GM19240 (cell line): ENCODE data around the gene MAN1A1.

Source experiments
- DNase-seq: peaks from one replicate; pipeline ENCODE4 v3.0.0; 2011; ENCODE audit warnings: low spot score; ENCODE audit not compliant: insufficient read length

The MAN1A1 gene

GRCh38 chr6:119200512-119201175 lies 148.9 kb downstream of the MAN1A1 start:
- DNase-seq: no peak

- no peak for DNase-seq
Observed at GRCh38 chr6:119197271-119197670, 152.3 kb downstream of the MAN1A1 start.

- DNase-seq: no peak
Observed at GRCh38 chr6:119196715-119197114, 152.8 kb downstream of the MAN1A1 start.

GRCh38 chr6:119195848-119196247 lies 153.7 kb downstream of the MAN1A1 start:
- DNase-seq: no peak

- DNase-seq: no peak
Observed at GRCh38 chr6:119195204-119195603, 154.4 kb downstream of the MAN1A1 start.

- DNase-seq: no peak
Observed at GRCh38 chr6:119193707-119194106, 155.9 kb downstream of the MAN1A1 start.

GRCh38 chr6:119192200-119192599 lies 157.4 kb downstream of the MAN1A1 start:
- no peak for DNase-seq

GRCh38 chr6:119190176-119190575 lies 159.4 kb downstream of the MAN1A1 start:
- DNase-seq: no peak

GRCh38 chr6:119189498-119189897 lies 160.1 kb downstream of the MAN1A1 start:
- DNase-seq: no peak

GRCh38 chr6:119187596-119187995 lies 162.0 kb downstream of the MAN1A1 start:
- no peak for DNase-seq

GRCh38 chr6:119186490-119186889 lies 163.1 kb downstream of the MAN1A1 start:
- DNase-seq: no peak

- no peak for DNase-seq
Observed at GRCh38 chr6:119184008-119184648, 165.4 kb downstream of the MAN1A1 start.

GRCh38 chr6:119183457-119183856 lies 166.1 kb downstream of the MAN1A1 start:
- DNase-seq: no peak

GRCh38 chr6:119182875-119183274 lies 166.7 kb downstream of the MAN1A1 start:
- DNase-seq: no peak

- DNase-seq: no peak
Observed at GRCh38 chr6:119182216-119182803, 167.3 kb downstream of the MAN1A1 start.

GRCh38 chr6:119181046-119181445 lies 168.5 kb downstream of the MAN1A1 start:
- no peak for DNase-seq

- no peak for DNase-seq
Observed at GRCh38 chr6:119179842-119180241, 169.7 kb downstream of the MAN1A1 start.

GRCh38 chr6:119179062-119179461 lies 170.5 kb downstream of the MAN1A1 start:
- no peak for DNase-seq

- DNase-seq: no peak
Observed at GRCh38 chr6:119176445-119176844, 173.1 kb downstream of the MAN1A1 start.

GRCh38 chr6:119174879-119175817 lies 174.4 kb downstream of the MAN1A1 start:
- no peak for DNase-seq

- no peak for DNase-seq
Observed at GRCh38 chr6:119174085-119174445, 175.5 kb downstream of the MAN1A1 start.
